HG03342 (cell line): ENCODE measurements around the gene LTBR.

Experiments used
- ATAC-seq: cut with Tn5 transposase; IDR thresholded peaks from one replicate; pipeline ENCODE4 v1.9.1; 2021; ENCODE audit warnings: mild to moderate bottlenecking, moderate library complexity; ENCODE audit not compliant: unreplicated experiment

The LTBR gene

GRCh38 chr12:6346235-6346832 is 37.6 kb upstream of the LTBR start:
- no peak for ATAC-seq

GRCh38 chr12:6346942-6347341 is 37.0 kb upstream of the LTBR start:
- no peak for ATAC-seq

DNA sequence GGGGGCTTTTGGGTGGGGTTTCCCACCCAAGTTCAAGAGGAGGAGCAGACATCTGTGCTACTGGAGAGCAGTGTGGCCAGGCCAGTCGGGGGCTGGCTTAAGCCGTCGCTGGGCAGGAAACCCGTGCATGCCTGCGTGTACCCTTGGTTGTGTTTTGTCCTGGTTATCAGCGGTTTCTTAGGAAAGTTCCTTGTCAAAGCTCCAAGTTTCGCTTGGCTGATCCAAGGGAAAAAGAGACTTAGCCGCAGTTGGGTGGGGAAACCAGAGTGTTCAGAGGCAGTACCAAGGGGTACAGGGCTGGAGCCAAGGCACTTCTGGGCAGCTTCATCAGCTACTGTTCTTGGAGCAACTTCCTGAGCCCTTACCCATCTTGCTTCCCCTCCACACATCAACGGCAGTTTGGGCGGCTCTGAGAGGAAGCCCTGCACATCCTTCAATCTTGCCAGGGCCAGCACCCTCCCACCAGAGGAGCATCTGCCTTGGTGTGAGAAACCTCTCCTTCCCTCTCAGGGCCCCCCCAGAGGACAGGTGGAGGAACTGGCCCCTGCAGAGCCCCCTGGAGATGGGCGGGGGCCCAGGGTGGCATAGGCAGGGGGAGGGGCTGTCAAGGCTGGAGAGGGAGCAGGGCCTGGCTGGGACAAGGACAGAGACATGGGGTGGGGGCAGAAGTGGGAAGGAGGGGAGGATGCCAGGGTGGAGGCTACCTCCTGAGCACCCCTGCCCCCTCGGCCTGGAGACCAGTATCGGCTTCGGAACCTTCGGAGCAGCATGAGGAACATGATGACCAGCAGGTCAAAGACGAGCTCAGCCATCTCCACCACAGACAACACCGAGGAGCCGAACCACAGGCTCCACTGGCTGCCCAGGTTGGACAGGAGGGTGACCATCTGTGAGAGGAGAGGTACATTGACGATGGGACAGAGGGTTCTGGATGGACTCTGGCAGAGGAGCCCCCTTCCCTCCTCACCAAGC is 36.3 kb upstream of the LTBR start:
- no peak for ATAC-seq

GRCh38 chr12:6351622-6352021 is 32.3 kb upstream of the LTBR start:
- no peak for ATAC-seq

DNA sequence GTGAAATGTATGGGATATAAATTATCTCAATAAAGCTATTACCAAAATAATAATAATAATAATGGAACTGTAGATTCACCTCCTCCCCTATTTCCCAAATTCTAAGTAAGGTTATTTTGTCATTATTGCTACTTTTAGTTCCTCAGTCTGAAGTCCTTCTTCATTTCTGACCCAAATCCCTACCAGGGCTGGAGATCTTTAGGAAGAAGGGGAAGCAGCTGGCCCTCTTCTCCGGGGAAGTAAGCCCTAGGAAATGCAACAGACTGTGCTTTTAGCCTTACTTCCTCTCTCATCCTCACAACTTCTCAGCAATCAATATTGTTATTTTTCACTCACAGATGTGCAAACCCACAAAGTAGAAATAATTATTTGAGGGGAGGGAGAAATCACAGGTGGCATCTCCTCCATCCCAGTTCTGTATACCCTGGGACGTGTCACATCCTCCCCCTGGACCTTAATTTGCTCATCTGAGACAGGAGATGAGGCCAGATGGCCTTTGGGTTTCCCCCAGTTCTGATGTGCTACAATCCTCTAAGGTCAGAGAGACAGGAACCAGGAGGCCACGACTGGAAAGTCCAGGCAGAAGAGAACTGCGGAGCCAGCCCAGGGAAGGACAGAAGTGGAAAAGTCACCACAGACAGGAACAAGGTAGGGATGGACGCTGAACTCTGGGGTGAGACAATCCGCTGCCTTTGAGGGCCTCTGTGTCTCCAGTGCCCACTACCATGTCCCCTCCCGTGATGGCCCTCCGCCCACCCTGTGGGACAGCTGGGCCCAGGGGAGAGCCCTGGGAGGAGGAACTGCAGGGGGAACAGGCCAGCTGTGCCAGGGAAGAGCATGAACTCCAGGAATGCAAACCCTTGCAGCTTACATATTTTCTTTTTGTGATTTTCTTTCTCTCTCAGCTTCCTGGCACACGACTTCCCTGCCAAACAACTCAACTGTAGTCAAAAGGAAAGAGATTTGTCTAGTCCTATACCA is 31.5 kb upstream of the LTBR start:
- ATAC-seq = no peak

- no peak for ATAC-seq
Observed at GRCh38 chr12:6354495-6355393, 29.2 kb upstream of the LTBR start.

- ATAC-seq = no peak
Observed at GRCh38 chr12:6355491-6356373, 28.2 kb upstream of the LTBR start.

- no peak for ATAC-seq
Observed at GRCh38 chr12:6356374-6356820, 27.6 kb upstream of the LTBR start.

GRCh38 chr12:6358881-6359280 is 25.1 kb upstream of the LTBR start:
- no peak for ATAC-seq

DNA sequence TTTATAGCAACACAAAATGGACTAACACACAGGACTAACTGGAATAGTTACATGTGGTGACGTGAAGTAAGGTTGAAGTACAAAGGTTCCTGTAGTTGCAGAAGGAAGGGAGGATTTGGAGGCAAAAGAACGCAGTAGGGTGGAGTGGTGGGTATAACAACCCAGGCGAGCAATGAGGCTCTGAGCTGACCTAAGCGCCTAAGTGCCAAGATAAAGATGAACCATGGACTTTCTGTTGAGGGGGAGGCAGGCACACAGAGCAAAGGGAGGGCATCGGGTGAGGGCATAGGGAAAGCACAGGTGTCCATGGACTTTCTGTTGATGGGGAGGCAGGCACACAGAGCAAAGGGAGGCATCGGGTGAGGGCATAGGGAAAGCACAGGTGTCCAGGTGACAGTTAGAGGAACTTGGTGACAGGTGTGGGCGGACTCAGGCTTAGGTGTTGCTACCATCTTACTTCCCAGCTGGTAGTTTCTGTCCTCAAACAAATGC is 23.8 kb upstream of the LTBR start:
- ATAC-seq = no peak

DNA sequence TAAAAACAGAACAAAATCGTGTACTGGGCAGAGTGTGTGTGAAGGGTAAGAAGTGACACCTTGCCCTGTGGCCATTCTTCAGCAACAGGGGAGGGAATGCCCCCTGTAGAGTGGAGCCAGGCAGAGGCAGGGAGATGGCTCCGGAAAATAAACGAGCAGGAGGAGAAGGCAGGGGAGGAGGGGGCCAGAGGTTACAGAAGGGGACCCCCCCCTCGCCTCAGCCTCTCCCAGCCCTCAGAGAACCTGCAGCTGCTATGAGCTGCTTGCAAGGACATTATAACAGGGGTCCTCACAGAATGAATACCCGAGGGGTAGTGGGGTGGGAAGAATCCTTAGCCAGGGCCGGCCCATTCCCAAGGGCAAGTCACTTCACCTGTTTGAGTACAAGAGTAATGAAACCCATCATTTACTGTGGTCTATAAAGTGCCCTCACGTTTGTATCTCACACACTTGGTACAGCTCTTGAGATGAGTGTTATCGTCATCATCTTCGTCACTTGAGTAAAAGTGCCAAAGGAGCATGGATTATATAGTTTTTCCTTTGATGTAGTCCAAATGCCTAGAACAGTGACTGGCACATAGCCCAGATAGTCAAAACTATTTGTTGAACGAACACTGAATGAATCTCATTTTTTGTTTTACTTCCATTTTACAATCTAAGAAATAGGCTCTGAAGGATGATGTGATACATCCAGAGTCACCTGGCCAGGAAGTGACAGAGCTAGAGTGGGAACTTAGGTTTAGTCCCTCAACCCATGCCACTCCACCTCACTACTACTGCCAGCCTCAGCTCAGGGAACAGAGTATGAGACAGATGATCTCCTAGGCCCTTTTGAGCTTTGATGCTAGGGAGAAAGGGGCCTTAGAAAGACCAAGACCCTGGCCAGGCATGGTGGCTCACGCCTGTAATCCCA is 23.1 kb upstream of the LTBR start:
- no peak for ATAC-seq

DNA sequence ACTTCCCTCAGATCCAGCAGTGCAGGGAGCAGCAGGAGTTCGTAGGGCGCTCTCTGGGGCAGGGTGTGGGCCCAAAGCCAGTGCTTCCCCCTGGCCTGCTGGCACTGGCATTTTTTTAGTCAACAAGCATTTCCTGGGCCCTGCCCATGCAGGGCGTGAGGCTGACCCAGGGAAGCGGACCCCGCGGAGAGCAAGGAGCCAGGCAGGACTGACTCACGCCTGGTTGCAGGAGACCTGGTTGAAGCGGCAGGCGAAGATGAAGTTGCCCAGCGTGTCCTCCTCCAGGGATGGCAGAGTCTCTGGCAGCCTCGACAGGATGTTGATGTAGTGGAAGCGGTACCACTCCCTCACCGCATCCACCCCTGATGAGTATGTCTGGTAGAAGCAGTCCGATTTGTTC is 22.1 kb upstream of the LTBR start:
- no peak for ATAC-seq

GRCh38 chr12:6362403-6362802 is 21.6 kb upstream of the LTBR start:
- no peak for ATAC-seq

DNA sequence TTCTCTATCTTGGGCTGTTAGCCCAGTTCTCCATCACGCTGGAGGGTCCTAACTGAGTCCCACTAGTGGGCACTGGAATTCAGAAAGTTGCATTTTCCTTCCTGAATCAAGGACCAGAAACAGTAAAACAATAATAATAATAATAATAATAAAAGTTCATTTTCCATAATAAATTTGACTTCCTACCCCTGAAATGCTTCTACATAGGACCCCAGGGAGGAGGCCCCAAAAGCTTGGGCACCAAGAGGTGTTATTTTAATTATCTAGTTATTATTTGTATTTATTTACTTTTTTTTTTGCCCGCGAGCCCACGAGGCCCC is 21.0 kb upstream of the LTBR start:
- ATAC-seq = no peak

GRCh38 chr12:6363330-6364043 is 20.5 kb upstream of the LTBR start:
- ATAC-seq = no peak

DNA sequence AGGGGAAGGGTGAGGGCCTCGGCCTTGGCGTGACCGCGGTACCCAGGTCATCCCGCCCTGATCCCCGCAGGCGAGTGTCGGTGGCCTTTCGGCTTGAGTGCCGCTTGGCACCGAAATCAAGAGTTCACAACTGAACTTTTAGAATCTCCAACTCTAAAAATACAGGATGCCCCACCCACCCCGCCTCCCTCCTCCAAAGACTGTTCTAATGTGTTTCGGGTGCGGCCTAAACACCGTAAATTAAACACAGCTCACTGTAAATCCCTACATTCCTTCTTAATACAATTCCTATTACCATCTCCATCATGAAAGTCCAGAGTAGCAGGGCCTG is 20.0 kb upstream of the LTBR start:
- ATAC-seq = no peak
